Right lobe of liver (tissue), 4 donors: ENCODE measurements around the gene DPYD.

Experiments used
- CTCF ChIP-seq, 4 donors: fragments of 200-600 bp in 3 of 4; fragments of 450-650 bp in 1 of 4; IDR thresholded peaks; one replicate each; pipeline versions ENCODE4 v1.5.1 to v1.8.0; 2016 to 2022; ENCODE audit warnings: antibody characterized with exemption in 4 of 4, mild to moderate bottlenecking in 2 of 4
- POLR2A ChIP-seq: fragments of 450-650 bp; IDR thresholded peaks from one replicate; pipeline ENCODE4 v1.6.1; 2017; ENCODE audit warnings: antibody characterized with exemption, mild to moderate bottlenecking
- donor health status: DM: no; HTN: no; CAD: no.
- donor health status: DM: no; HTN: no; CAD: no.
- donor health status: DM: no; HTN: yes; CAD: no.

- TF ChIP-seq POLR2A, result no peak
- TF ChIP-seq CTCF (IDR thresholded peaks at IDR 0.05), result no peak
Observed at GRCh38 chr1:97745912-97746311, 174.9 kb downstream of the DPYD start.
